Psoas muscle (tissue), 8 donors: ENCODE results near the gene CEP135. TPM values are rescaled to one million over a fixed set of nuclear protein-coding genes. Genes with fewer than 3 reads are reported as not detected.

ENCODE experiments used
- ATAC-seq, 4 donors: fragments of 200-7000 bp; cut with Tn5 transposase; one replicate each; pipeline ENCODE4 v1.9.1; 2020; ENCODE audit warnings: moderate library complexity in 3 of 4, mild to moderate bottlenecking in 2 of 4
- DNase-seq, 2 donors: peaks; one replicate each; pipeline ENCODE4 v3.0.0-alpha.2; 2020
- H3K27ac ChIP-seq: fragments of 200-600 bp; one replicate; pipeline ENCODE4 v1.8.0; 2022
- H3K27me3 ChIP-seq, 3 donors: fragments of 200-600 bp in 1 of 3; one replicate each; pipeline versions ENCODE4 v1.6.1 to v1.8.0; 2013 to 2022; ENCODE audit warnings: low read length in 2 of 3, mild to moderate bottlenecking in 2 of 3, moderate library complexity in 1 of 3; ENCODE audit not compliant: insufficient read depth in 3 of 3
- H3K36me3 ChIP-seq, 2 donors: fragments of 200-600 bp in 1 of 2; one replicate each; pipeline versions ENCODE4 v1.6.1 to v1.8.0; 2013 to 2022; ENCODE audit warnings: low read depth in 1 of 2, mild to moderate bottlenecking in 1 of 2, moderate library complexity in 1 of 2; ENCODE audit not compliant: insufficient read depth in 1 of 2
- H3K4me1 ChIP-seq: fragments of 200-600 bp; one replicate; pipeline ENCODE4 v1.8.0; 2022
- H3K4me3 ChIP-seq: fragments of 200-600 bp; one replicate; pipeline ENCODE4 v1.8.0; 2022; ENCODE audit warnings: mild to moderate bottlenecking
- H3K9me3 ChIP-seq: fragments of 200-600 bp; one replicate; pipeline ENCODE4 v1.8.0; 2022
- CTCF ChIP-seq: fragments of 200-600 bp; IDR thresholded peaks from one replicate; pipeline ENCODE4 v1.8.0; 2022; ENCODE audit warnings: antibody characterized with exemption
- intact Hi-C, 2 donors: fragments of 100-400 bp; cut with DNase I; formaldehyde crosslinking; loops; one replicate each; pipeline versions ENCODE4 v1.11.0 to v1.14.2; 2022
- polyA plus RNA-seq, 3 donors: library from polyadenylated mRNA; stranded (reverse); fragments of 200-250 nt; gene quantifications; one replicate each; pipeline ENCODE4 v1.2.3, GENCODE V29; 2013
- total RNA-seq, 4 donors: library from RNA; stranded (reverse); fragmentation: NEBNext Ultra II Directional in 2 of 4; extraction: Animal tissue kit (Norgen Biotek cat#: 25700) in 2 of 4; gene quantifications; one replicate each; pipeline versions ENCODE4 v1.2.1 to v1.2.4, GENCODE V29; 2021 to 2023
- donor health status: healthy with polysubstance abuse.
- donor health status: DM: no; HTN: no; CAD: no; lungs with moderate emphysema.
- donor health status: Bipolar disorder and iron deficiency.
- donor health status: healthy.
- donor health status: DM: yes; HTN: yes; CAD: no.
- donor health status: DM: no; HTN: no; CAD: no.
- donor health status: DM: no; HTN: no; CAD: no.
- donor health status: DM: yes; HTN: yes; CAD: no.

CEP135 gene
- total and polyA plus RNA-seq, 7 donors, result 0.55 to 2.0 (median 1.6) TPM

- Histone ChIP-seq H3K27me3 (no peaks in the 10 kb centered on the region), H3K4me3 (no peak overlapping the region), H3K27ac (no peak overlapping the region), H3K36me3 (no peaks in the 10 kb centered on the region), H3K9me3 (no peaks in the 10 kb centered on the region), H3K4me1 (no peaks in the 10 kb centered on the region)
- TF ChIP-seq CTCF, result no peak
- intact Hi-C loops, result no loop called here
- ATAC-seq (no peak), DNase-seq (no peak)
Observed at GRCh38 chr4:56082829-56083228, 134.1 kb downstream of the CEP135 start.

Other genes with a start within 250 kb of the CEP135 start
- not detected for gene EXOC1L, start 129.2 kb upstream of the CEP135 start, total RNA-seq
- gene EXOC1L, start 129.2 kb upstream of the CEP135 start, polyA plus RNA-seq, result not detected
- gene EXOC1, start 95.3 kb upstream of the CEP135 start, total RNA-seq, result 10 to 100 TPM; 14.2 to 22.1 (median 18.4) TPM
- 10 to 100 TPM; 11.0 to 23.8 (median 14.3) TPM for gene EXOC1, start 95.3 kb upstream of the CEP135 start, polyA plus RNA-seq